ENCODE results near the gene TLR1.
"Not testable (repeated sequence)": the region's sequence is repeated elsewhere in the genome, so short reads cannot be mapped to it uniquely, and the experiment has no call there.

TLR1 gene

DNA sequence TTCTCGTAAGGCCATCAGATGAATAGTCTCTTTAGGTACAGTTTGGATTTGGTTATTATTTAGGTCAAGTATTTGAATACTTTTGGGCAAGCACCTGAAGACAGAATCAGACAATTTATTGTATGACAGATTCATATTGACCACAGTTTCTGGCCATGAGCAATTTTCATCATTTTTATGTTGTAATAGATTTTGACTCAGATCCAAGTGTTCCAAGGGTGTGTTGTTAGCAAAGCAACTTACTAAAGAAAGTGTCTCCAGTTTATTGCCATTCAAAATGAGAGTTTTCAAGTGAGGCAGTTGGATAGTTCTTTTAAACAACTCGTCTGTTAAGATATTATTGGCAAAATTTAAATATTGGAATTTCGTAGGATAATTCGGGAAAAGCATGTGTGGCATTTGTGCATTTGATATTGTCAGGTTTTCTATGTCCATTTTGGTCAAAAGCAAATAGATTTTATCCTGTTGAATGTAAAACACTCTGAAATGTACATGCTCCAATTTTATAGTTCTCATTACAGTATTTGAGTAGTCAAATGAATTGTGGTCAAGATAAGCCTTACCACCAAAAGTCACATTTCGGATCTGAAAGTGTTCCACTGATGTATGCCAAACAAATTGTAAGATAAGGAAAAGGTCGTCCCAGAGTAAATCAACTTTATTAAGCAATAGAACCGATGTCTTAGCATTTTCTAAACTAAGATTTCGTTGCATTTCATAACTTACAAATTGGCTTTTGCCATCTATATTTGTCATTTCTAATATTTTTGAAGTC lies 30.2 kb downstream of the TLR1 start:
- DNase-seq, result no peak

DNA sequence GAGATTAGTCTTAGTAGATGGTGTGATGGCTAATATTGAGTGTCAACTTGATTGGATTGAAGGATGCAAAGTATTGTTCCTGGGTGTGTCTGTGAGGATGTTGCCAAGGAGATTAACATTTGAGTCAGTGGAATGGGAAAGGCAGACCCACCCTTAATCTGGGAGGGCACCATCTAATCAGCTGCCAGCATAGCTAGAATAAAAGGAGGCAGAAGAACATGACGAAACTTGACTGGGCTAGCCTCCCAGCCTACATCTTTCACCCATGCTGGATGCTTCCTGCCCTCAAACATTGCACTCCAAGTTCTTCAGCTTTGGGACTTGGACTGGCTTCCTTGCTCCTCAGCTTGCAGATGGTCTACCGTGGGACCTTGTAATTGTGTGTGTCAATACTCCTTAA lies 34.3 kb downstream of the TLR1 start:
- not testable (repeated sequence) for DNase-seq

DNA sequence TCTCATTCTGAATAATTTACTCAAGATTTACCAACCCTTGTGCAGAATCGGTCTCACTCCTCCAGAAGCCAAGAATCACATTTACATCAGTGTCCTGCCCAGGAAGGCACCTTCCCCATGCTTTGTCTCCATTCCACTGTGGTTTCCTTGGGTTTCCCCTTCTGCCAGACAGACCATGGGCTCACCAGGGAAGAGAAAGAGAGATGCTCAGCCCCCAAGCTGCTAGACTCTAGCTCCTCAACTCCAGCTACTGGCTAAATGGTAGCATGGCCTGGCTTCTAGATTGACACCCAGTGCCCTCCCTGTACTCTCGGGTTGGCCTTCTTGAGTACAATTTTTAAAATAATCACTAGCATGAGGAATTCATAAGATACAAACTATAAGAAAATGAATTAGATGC lies 34.7 kb downstream of the TLR1 start:
- DNase-seq, result no peak

DNA sequence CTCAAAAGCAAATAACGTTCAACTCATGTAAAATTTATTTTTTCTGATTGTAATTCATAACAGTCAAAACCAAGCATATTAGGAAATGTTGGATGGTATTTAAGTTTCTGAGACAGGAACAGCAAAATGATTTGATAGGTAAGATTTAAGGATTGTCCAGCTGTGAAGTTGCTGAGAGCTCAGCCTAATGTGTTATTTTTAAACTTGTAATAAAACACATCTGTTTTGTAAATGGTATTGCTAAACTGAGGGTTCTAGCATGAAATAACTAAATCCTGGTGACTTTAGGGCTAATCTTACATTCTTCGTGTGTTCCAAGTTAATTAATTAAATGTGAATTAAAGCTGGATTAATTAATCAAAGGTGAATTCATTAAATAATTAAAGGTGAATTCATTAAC lies 35.1 kb downstream of the TLR1 start:
- DNase-seq, result no peak

DNA sequence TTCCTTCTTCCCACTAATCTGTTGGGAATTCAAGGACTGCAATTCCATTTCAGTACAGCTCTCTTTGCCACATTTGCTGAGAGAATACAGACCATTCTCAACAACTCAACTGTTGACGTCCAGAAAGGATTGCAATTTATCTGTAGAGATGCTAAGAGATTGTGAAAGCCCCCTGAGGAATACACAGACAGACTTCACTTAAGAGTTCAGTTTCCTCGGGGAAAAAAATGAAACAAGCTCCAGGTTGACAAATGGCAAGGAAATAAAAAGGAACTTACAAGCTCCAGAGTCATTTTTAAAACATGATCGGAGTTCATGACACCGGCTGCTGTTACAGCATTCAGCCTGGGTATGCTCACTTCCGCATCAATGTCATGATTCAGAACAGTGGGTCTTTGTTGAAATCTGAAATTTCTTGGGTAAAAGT lies 35.6 kb downstream of the TLR1 start:
- DNase-seq, result no peak

DNA sequence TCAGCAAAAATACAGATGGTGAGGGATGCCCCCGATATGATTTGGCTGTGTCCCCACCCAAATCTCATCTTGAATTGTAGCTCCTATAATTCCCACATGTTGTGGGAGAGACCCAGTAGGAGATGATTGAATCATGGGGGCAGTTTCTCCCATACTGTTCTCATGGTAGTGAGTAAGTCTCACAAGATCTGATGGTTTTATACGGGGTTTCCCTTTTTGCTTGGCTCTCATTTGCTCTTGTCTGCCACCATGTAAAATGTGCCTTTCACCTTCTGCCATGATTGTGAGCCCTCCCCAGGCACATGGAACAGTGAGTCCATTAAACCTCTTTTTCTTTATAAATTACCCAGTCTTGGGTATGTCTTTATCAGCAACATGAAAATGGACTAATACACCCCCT lies 37.7 kb downstream of the TLR1 start:
- DNase-seq, result not testable (repeated sequence)

DNA sequence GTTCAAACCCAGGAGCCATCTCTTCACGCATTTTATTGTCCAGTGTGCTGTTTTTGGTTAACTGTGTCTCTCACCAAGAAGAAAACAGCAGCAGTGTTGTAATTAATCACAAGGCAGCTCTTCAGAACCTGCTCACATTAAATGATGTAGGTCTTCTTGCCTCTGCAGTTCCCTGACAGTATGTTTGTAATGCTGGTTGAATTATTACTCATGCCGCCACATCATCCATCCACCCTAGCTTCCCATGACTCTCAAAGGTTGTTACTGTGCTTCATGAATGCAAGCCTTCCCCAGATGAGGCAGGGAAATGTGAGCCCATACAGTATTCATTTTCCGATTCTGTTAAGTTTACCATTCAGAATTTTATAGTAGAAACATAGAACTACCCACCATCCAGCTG lies 39.2 kb downstream of the TLR1 start:
- DNase-seq, result no peak

DNA sequence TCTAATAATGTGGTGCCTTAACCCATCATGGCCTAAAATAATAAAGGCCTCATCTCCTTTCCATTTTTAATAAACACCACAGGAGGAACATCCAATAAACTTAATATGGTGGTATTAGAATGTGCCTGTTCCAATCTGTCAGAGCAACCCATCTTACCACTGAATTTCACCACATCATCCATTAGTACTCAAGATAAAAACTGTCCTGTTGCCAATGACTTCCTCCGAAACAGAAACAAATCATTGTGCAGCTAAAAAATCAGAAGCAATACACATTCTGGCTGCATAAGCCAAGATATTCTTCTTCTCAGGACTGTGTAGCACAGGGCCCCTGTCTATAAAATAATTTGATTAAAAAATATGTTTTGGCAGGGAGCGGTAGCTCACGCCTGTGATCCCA lies 40.3 kb downstream of the TLR1 start:
- DNase-seq, result no peak

DNA sequence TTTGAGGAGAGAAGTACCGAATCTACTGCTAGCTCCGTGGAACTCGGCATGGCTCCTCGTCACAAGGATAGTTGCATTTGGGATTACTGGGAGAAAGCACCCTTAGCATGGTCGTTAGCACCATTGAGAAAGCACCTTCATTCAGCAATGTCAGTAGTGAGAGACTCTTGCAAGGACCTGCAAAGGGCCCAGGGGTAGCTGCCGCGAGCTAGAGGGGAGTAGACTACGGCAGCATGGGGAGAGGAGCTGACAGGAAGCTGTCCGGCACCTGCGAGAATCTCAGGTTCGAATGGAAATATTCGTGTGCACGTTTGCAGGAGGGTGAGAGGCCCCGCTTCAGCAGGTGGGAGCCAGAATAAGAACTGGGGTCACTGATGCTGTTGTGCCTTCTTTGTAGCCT lies 42.0 kb downstream of the TLR1 start:
- no peak for DNase-seq

DNA sequence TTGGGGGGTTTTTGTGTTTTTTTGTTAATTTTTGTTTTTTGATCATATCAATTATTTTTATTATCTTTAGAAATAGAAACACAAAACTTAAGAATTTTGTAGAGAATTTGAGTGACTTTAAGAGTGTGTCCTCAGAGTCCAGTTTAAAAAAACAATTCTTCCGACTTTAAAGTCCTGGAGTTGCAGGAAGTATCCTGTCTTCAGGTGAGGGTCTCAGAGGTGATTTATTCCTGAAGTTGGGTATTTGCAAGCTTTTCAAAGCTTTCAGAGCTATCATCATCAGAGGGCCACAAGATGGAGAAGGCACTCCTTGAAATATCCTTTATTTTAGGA lies 44.8 kb downstream of the TLR1 start:
- no peak for DNase-seq

DNA sequence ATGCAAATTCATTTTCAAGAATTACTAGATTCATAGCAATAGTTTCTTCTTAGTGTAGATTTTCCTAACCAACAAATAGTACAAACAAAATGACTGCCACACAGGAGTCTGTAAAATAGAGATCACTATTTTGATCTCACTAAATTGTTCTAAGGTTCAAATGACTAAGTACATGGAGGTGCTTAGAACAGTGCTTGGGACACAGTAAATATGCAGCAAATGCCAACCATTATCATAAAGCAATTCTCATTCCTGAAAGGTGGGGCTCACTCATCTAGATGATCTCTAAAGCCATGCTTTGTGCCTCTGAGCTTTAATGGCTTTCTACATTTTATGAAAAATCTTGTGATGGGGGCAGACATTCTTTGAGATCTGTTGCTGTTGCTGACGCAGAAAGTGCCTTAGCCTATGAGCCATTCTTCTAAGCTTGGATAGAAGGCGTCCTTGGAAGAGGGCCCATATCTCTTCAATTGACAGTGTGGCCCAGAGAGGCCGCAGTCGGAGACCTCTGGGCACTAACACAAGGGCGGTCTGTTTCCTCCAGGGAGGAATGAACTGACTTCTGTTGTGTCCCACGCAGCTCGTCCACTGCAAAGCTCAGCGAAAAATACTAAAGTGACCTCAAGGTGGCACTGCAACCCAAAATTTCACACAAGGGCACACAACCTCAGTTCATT lies 45.3 kb downstream of the TLR1 start:
- peak; percentile 15 for DNase-seq

DNA sequence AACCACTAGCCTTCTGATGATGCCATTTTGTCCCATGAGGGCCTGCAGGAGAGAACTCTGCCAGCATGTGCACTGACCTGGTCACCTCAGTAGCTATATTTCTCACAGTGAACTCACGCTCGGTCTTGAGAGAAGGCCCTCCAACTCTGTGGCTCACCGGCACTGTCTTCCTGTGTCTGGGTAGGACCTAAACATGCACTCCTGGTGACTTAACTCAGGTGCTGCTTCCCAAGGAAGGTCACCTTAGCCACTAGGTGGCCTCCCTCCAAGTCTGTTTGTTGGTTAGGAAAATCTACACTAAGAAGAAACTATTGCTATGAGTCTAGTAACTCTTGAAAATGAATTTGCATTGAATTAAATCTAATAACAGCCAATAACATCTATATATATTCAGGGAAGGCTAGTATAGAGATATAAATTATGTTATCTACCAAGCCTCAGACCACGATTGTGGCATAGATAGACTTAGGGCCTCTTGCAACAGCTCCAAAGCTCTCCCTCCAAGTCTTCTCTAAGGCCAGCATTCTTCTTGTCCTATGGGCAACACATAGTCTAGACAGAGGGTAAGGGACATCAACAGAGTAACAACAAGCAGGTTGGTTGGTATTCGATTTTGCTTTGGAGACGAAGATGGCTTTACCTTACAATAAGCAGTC lies 46.5 kb downstream of the TLR1 start:
- no peak for DNase-seq

DNA sequence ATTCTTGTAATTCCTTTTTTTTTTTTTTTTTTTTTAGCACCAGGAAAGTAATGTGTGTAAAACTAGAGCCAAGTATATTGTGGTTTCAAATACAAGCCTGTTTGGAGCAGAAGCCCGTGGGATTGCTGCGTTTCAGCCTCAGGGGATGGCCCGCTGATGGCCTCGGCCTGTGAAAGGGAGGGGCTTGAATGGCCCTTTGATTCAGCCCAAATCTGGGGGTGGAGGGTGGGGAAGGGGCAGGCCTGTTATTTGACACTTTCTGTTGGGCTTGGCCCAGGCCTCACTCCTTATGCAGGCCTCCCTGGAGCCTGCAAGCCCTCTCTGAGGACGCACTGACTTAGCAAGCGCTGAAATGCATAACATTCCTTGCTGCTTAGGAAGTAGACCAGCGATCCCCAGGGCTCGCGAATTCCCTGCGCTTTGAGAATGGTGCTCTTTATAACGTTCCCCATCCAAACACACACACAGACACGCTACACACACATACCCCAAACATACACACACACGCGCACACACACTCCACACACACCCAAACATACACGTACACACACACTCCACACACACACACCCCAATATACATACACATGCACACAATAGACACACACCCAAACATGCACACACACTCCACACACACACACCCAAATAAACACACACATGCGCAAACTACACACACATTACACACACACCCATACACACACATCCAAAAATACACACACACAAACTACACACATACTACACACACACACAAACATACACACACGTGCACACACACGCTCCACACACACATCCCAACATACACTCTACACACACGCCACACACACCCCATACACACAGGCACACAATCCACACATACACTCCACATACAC lies 51.4 kb downstream of the TLR1 start:
- no peak for DNase-seq

DNA sequence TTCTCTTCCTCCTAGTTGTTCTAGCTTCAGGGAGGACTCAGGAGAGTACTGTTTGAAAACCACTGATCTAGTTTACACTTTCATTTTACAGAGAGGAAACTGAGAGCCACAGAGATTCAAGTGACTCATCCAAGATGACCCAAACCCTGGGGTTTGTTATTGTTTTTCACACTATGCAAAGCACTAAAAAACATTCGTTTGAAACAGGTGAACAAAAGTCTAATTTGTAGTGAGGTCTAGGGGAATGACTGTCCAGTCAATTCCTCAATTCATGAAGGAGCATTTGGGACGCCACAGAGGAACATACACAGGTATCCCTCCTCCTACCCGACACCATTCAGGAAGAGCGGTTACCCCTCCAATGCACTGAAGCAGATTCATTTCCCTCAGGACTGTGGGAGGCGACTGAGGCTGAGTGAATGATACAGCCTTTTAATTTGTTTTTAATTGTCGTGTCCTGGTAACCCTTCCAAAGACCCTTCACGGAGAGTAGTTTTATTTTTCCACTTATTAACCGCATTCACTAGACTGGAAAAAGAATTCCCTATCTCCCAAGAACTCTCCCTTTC lies 52.1 kb downstream of the TLR1 start:
- no peak for DNase-seq

DNA sequence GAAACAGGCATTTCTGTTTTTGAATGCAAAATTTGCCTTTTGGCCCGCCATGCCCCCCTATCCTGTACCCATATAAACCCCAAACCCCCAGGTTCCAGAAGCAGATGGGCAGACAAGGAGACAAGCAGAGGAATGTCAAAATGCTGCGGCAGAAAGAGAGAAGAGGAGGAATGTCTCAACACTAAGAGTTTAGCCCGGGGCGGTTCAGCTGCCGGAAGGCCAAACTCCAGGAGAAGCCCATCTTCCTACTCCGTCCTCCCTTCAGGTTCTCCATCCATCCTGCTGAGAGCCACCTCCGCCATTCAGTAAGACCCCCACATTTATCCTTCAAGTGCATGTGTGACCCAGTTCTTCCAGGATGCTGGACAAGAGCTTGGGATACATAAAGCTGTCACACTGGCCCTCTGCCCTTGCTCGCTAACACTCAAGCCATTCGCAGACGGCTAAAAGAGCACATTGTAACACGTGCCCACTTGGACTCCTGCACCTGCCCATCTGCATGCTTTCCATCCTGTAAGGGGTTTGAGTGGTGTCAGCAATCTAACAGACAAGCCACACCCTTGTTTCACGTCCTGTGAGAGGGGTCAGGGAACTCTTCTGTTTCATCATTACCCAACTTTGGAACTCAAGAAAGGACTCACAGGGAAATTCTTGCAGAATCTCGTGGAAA lies 53.1 kb downstream of the TLR1 start:
- DNase-seq, result no peak

DNA sequence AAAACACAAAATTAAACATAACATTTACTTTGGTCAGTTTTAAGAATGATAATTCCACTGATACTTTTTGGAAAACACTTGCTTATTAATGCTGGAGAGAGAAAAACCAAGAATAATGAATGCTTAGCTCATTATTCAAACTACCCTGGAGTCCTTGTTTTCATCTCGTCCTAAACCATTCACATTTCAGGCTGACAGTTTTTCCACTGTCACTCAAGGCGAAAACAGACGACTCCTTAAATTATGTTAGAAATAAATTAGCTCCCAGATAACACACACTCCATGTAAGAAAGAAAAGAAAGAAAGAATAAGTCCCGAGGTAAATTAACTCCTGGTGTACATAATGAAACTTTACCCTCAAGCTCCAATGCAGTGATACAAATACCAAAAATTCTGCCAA lies 55.3 kb downstream of the TLR1 start:
- no peak for DNase-seq

DNA sequence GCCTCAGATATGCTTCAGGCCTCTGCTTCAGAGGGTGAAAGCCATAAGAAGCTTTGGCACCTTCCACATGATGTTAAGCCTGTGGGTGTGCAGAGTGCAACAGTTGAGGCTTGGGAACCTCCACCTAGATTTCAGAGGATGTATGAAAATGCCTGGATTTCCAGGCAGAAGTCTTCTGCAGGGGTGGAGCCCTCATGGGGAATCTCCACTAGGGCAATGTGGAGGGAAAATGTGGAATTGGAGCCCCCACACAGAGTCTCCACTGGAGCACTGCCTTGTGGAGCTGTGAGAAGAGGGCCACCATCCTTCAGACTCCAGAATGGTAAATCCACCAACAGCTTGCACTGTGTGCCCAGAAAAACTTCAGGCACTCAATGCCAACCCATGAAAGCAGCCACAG lies 57.0 kb downstream of the TLR1 start:
- DNase-seq, result no peak

Measured in NCI-H526 treated with DMSO at 0.1 percent for 48 hours (cell line).